Activated gamma-delta T cell (primary cell): ENCODE data around the gene AK8.
"Not testable (repeated sequence)": the region's sequence is repeated elsewhere in the genome, so short reads cannot be mapped to it uniquely, and the experiment has no call there.

Experiments used
- DNase-seq: peaks from one replicate; lab custom pipeline; 2025; lab: John Stamatoyannopoulos, UW

The AK8 gene

DNA sequence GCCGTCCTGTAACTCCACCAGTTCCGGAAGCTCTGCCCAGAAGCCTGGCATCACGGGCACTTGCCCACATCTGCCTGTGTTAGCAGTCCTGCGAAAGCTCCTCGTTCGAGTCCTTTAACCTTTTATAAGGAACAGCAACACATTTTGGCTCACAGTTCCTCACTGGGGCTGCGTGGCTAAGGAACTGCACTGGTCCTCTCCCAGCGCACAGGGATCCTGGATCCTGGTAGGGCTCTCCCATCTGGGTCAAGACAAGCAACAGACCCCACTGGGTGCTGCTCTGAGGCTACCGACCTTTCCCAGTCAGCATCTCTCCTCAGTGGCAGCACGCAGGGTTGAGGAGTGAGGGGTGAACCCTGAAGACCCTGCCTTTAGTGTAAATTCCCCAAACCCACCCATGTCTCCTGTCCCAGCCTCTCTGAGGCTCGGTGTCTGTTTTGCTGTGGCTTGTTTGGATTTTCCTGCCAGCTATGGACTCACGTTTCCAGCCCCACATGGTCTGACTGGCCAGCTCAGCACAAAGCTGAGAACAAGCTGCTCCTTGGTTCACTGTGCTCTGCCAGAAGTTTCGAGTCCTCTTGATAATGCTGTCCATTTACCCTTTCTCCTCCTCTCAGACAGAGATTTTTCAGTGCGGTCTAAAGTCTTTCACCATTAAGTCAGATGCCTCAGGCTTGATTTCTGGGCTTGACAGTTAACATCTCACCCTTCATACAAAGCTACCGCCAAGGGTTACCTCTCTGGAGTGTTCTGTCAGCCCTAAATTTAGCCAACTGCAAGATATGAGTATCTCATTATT, 80.0 kb downstream of the AK8 start:
- DNase-seq = no peak

GRCh38 chr9:132795511-132796303, 82.4 kb downstream of the AK8 start:
- no peak for DNase-seq

DNA sequence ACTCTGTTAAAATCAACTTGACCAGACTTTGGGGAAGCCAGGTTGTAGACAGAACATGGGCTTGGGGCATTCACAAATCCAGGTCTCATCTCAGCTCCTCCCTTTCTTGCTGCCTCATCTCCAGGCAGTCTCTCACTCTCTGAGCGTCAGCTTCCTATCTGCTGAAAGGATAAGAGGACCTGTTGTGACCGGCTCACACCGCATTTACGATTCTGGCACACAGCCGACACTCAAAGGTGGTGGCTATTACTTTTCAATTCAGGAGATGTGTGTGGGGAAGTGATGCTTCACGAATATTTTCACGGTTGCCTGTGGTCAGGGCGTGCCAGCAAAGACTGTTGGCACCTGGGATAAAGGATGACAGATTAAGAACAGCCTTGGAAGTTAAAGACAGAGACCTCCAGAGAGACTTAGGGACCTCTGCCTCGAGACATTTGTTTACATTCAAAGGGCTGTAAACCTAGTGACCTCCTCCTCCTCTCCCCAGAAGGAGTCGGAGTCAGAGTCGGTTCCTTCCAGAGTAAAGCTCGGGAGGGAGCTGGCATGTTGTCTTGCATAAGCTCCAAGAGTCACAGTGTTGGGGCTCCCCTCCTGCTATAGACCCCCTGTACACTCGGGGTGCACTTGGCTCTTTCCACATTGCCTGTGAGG, 83.2 kb downstream of the AK8 start:
- no peak for DNase-seq

DNA sequence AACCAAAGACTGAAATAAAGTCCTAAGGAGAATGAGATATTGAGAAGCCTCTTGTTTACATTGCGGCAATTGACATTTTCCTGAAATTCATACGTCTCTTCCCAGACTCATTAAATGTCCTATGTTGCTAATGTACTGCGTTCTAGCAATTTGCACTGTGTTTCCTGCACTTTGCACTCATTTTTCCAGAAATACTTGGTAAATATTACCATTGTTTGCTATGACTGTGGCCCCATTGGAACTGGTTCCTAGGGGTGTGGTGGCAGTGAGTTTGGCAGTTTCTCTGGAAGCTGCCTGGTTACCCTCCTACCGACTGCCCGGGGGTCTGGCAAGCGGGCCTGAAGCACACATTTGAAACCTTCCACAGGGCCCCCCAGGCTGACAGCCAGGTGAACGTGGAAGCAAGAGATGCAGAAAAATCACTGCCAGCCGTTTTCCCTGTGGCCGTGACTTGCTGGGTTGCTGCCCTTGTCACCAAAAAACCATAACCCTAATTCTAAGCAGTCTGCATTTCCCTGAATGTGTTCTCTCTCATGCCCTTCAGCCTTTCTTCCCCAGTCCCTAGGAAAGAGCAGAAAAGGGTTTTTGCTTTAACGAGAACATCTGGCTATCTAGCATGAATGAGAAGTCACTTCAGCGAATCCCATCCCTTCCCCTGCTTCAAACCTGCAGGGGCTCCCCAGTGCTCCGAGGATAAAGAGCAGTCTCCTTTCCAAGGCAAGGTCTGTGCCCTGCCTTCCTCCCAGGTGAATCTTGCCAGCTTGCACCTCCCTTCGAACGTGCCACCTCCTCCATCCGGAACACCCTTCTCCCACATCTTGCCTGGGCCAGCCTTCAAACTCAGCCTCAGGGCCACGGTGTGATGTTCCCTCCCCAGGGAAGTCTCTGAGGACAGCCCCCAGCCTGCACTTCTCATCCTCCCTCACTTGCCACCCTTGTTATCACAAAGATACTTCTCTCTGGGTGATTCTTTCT, 84.2 kb downstream of the AK8 start:
- no peak for DNase-seq

GRCh38 chr9:132792547-132792946, 85.5 kb downstream of the AK8 start:
- DNase-seq = no peak

DNA sequence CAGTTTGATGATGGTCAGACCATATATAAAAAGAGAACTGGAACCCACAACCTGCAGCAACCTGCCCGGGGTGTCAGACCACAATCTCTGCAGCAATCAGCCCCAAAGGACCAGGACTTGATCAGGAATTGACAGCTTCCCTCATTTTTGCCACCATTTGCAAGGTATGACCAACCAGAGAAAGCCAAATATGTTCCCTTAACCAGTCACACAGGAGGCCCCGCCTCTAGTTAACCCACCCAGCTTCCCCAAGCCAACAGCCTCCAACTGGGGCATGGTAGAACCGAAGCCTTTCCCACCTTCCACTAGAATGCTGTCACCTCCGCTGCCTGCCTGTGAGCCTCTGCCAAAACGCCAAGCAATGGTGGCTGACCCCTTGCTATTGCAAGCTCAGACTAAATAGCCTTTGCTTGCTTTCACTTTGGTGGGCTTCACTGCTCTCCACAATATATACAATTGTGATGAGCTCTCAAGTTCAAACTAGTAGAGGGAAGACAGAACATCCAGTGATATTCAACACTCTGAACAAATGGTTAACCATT, 86.3 kb downstream of the AK8 start:
- DNase-seq = no peak

DNA sequence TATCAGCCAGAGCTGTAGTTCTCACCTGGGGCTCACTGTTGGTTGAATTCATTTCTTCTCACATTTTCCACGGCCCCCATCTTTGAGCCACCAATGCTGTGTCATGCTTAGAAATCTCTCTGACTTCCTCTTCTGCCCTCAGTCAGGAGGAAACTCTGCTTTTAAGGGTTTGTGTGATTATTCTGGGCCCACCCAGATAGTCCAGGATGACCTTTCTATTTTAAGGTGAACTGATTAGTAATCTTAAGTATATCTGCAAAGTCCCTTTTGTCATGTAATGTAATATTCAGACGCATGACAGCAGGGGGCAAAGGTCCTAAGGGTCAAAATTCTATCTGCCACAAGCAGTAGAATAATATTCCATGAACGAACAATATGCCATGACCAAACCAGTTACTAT, 88.4 kb downstream of the AK8 start:
- DNase-seq = no peak

DNA sequence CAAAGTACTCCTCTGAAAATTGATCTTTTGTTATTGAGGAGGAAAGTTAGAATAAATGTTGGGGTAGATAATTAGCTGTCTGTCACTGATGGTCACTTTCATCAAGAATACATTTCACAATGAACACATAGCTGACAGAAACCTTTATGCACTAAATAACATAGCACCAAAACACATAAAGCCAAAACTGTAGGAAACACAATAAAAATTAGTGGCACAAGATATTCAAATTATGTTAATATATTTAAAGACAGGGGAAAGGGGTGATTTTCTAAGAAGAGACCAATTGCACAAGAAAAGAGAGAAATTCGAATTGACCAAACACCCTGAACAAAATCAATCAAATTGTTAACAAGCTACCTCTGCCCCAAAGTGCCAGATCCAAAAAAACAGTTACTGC, 89.7 kb downstream of the AK8 start:
- DNase-seq = no peak

- DNase-seq = no peak
Measured at GRCh38 chr9:132787748-132788159, 90.3 kb downstream of the AK8 start.

DNA sequence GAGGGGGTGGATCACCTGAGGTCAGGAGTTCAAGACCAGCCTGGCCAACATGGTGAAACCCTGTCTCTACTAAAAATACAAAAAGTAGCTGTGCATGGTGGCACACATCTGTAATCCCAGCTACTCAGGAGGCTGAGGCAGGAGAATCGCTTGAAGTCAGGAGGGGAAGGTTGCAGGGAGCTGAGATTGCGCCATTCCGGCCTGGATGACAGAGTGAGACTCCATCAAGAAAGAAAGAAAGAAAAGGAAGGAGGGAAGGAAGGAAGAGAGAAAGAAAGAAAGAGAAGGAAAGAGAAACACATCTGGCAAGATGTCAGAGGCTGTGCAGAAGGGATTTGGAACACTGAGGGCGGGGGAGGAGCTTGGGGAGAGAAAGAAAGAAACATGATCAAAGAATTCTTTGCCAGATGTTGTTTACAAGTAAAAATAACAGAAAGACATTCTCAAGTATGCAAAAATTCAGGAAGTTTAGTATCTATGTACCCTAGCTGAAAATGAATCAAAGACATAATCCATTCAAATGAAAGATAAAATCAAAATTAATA, 93.7 kb downstream of the AK8 start:
- DNase-seq = no peak

DNA sequence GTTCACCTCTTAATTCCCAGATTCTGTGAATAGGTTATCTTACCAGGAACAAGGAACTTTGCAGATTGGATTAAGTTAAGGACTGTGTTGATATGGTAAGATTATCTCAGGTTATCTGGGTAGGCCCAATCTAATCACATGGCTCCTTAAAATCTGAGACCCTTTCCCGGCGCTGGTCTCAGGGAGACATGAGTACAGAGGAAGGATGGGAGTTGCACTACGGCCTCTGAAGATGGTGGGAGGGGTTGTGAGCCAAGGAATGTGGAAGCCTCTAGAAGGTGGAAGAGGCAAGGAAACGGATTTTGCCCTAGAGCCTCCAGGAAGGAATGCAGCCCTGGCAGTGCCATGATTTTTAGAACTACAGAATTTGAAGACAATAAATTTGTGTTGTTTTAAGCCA, 95.1 kb downstream of the AK8 start:
- DNase-seq = no peak

- DNase-seq = no peak
Measured at GRCh38 chr9:132782037-132782436, 96.0 kb downstream of the AK8 start.

DNA sequence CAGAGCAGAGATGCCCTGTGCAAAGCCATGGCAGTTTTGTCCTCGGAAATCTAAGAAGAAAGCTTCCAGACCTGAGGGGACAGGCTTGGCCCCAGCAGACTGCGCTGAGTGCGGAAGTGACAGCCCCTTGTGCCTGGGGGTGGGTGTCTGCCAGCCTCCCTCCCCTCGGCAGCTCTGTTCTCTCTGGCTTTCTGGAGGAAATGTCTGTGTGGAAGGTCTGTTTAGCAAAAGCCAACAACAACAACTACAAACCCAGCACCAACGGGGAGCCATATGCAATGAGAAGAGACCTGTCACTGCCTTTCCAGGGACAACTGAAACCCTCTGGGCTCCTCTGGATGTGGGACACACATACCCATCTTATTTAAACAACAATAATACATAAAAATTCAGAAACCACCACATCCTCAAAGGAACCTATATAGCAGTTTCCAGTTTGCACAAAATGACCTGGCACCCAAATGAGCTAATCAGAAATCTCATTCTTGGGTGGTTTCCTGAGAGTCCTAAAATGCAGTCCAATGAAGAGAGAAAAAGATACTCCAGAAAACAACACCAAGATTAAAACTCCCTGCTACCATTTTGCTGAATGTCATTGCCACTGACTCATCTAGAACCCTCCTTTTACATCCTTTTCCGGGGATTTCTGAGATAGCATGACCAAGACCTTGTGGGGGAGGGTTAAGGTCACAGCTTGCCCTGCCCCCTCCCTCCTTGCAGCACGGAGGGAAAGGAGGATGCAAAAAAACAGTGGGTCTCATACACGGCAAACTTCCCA, 97.7 kb downstream of the AK8 start:
- DNase-seq = no peak

DNA sequence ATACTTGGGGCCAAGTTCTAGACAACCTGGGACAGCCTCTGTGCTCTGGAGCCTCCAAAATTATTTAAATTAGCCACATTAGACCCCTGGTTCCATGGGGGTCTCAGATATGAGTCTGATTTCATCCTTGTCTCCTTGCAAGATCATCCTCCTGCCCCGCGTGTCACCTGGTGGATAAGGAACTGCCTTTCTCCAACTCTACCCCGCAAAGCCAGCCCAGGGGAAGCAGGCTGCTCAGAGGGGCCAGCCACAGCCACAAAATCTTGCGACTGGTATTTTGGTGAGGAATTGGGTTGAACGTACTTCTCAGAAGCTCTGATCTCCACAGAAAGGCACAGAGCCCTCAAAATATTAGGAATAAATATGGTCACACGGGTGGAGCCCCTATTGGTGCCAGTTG, 101.2 kb downstream of the AK8 start:
- DNase-seq = no peak

GRCh38 chr9:132776268-132776667, 101.8 kb downstream of the AK8 start:
- no peak for DNase-seq

- no peak for DNase-seq
Measured at GRCh38 chr9:132775720-132776119, 102.4 kb downstream of the AK8 start.

DNA sequence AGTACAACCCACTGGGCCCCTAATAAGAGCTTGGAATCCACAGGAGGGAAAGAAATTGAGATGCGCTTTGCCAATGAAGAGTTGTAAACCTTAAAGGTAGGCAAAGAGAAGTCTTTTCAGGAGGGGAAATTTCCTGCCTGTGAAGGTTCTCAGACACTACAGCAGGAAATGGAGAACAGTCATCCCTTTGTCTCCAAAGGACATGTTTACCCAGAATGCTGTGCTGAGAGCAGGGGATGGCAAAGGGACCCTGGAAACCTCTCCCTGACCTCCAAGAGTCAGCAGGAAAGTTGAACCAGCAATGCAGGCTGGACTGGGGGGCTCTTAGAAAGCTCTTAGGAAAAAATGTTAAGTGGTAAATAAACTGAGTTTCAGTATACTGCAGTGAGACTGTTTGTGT, 103.2 kb downstream of the AK8 start:
- no peak for DNase-seq

GRCh38 chr9:132773764-132774339, 104.2 kb downstream of the AK8 start:
- DNase-seq = no peak

GRCh38 chr9:132773093-132773492, 105.0 kb downstream of the AK8 start:
- no peak for DNase-seq

DNA sequence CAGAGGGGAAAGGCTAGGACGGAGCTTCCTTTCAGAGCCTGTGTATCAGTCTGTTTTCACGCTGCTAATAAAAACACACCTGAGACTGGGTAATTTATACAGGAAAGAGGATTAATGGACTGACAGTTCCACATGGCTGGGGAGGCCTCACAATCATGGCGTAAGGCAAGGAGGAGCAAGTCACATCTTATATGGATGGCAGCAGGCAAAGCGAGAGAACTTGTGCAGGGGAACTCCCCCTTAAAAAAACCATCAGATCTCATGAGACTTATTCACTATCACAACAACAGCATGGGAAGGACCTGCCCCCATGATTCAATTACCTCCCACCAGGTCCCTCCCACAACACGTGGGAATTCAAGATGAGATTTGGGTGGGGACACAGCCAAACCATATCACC, 106.3 kb downstream of the AK8 start:
- DNase-seq = not testable (repeated sequence)
